CD4-positive, alpha-beta T cell treated with Interleukin-10 for 1 hour (primary cell): ENCODE data around the gene TOR1A.
A peak's percentile ranks its signal among the peaks of the same experiment; 100 is the strongest.
"Not testable (repeated sequence)": the region's sequence is repeated elsewhere in the genome, so short reads cannot be mapped to it uniquely, and the experiment has no call there.

Source experiments
- DNase-seq: peaks from one replicate; pipeline ENCODE4 v3.0.0-alpha.2; 2020

TOR1A gene

GRCh38 chr9:129816501-129817435 is 7.2 kb downstream of the TOR1A start:
- no peak for DNase-seq

DNA sequence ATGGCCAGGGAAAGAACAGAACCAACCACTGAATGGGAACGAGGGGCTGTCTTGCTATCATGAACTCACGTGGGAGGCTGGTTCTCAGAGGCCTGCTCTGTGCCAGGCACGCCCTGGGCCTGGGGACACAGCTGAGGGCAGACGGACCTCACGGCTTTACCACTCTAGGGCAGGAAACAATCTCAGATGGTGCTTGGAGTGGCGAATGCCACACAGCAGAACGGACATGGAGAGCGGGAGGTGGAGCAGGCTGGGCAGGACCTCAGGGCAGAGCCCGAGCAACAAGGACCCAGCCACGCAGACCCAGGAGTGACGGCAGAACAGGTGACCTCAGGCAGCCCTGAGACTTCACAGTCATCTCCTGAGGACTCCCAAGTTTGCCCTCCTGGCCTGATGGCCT is 8.7 kb downstream of the TOR1A start:
- no peak for DNase-seq

- DNase-seq = no peak
These were observed 9.3 kb downstream of the TOR1A start for GRCh38 chr9:129814432-129815223.

DNA sequence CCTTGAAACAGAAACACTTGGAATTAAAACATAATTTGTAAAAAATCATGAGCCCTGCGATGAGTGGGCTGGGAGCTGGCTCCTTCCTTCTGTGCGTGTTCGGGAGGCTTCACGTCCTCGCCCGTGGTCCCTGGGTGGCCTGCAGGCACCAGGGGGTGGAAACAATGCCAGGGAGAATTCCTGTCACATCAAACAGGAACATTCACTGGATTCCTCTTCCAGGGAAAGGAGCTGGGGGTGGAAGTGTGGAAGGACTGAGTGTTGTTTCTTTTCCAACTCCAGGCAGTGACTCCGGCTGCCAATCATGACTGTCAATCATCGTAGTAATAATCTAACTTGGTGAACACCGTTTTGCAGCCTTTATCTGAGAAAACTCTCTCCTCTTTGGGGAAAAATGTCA is 10.3 kb downstream of the TOR1A start:
- DNase-seq = no peak

DNA sequence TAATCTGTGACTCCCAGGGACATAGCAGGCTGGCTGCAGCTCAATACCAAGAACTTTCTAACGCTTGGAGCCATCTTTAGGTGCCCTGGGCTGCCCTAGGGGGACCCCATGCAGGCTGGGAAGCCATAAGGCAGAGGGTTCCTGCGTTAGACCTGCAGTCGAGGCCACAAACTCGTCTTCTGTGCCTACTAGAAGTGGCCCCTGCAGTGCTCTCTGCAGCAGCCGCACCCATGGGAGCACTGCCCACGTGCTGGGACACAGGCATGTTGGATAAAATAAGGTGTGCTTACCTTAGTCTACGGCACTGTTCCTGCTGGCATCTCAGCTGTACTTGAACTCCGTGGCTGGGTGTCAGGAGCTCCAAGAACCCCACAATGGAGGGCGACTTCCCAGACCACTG is 11.6 kb downstream of the TOR1A start:
- no peak for DNase-seq

- DNase-seq = no peak
These were observed 12.0 kb downstream of the TOR1A start for GRCh38 chr9:129811967-129812363.

DNA sequence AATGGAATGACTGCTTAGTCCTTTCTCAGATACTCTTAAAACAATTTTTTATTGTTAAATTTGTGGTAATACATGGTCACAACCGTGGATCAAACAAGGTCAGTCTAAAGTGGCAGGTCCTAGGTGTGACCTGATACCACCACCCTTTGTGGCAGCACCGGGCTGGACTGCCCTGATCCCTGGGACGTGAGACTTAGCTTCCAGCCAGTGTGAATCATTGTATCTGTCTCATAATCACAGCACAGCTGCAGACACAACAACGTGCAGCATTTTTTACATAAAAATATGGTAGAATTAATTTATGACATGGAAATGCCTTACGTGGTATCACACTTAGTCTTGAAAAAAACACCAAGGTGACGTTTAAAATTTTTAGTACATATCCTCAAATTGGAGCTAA is 13.1 kb downstream of the TOR1A start:
- no peak for DNase-seq

DNA sequence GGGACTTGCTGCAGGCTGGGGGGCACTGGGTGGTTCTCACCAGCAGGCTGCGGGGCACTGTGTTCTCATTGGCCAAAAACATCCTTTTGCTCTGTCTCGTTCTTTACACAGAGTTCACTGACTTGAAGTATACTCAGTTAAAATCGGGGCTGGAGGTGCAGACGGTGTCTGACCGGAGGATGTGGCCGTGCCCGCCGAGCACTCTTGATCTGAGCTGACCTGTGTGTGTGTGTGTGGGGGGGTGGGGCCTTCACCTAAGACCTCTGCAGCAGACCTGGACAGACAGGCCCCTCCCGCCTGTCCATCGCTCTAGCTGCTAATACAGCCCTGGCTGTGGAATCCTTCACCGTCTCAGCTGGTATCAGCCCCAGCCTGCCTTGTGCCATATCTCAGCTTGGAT is 13.8 kb downstream of the TOR1A start:
- DNase-seq = no peak

DNA sequence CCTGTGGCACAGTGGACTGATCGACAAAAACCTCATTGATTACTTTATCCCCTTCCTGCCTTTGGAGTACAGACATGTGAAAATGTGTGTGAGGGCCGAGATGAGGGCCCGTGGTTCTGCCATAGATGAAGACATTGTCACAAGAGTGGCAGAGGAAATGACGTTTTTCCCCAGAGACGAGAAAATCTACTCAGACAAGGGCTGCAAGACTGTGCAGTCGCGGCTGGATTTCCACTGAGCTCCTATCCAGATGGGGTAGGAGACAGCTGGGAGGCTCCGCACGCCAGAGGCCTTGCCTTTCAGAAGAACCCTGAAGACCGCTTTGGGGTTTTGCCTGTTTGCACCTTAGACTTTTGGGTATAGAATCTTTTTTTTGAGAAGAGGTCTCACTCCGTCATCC is 14.6 kb downstream of the TOR1A start:
- no peak for DNase-seq

GRCh38 chr9:129806061-129806460 is 17.9 kb downstream of the TOR1A start:
- no peak for DNase-seq

GRCh38 chr9:129803676-129804060 is 20.3 kb downstream of the TOR1A start:
- DNase-seq = no peak

DNA sequence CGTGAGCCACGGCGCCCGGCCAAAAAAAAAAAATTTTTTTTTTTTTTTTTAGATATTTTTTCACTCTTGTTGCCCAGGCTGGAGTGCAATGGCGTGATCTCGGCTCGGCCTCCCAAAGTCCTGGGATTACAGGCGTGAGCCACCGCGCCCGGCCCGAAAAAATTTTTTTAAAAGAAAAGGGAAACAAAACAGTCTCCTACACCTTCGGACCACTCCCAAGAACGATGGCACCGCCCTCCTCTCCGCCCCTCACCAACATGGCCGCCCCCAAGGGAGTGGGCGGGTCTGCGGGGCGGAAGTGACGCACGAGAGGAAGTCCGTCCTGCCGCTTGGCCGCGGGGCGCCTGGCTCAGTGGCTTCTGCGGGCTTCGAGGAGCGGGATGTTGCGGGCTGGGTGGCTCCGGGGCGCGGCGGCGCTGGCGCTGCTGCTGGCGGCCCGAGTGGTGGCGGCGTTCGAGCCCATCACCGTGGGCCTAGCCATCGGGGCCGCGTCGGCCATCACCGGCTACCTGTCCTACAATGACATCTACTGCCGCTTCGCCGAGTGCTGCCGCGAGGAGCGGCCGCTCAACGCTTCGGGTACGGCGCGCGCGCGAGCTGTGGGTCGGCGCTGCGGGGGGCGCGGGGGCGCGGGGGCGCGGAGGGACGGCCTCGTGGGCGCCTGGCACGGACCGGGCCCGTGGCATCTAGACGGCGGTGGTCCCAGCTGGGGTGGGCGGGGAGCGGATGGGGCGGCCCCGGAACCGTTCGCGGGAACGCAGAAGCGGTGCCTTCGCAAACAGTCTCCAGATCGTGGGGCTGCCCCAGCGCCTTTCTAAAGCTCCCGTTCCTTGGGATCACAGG is 20.9 kb downstream of the TOR1A start, which contains the start of gene TOR1B:
TSS of gene TOR1B (plus strand) at position 352 of the 843 bp plus-strand sequence. CDS start at position 381, 29 bp downstream.
- peak; percentile 96 for DNase-seq

DNA sequence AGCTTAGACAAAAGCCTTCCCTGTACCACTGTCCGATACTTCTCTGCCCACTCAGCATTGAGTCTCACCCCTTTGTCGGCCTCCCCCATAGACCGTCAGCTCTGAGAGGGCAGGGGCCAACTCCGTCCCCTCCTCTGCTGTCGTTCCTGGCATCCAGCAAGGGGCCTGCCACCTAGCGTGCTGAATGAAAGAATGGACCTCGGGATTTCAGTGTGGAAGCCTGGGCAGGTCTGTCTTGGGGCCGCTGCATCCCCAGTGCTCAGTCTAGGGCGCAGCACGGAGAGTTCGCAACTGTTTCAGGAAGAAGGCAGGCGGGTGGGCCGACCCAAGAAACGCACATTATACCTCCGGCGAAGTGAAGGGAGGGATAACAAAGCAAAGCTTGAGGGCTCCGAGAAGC is 22.4 kb downstream of the TOR1A start:
- no peak for DNase-seq

DNA sequence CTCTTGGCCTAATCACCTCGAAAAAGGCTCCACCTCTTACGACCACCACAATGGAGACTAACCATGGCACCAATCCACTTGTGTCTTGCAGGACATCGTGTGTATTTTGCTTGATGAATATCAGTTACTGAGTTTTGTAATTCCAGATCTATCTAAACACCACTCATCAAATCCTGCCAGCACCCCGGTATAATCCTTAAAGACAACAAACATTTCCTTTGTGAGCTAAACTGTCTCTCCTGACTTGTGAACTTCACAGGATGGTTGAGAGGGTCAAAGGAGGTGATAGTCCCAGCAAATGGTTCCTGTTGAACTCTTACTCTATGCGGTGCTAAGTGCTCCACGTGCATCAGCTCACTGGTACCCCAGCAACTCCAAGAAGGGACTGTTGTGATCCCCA is 25.0 kb downstream of the TOR1A start:
- no peak for DNase-seq

DNA sequence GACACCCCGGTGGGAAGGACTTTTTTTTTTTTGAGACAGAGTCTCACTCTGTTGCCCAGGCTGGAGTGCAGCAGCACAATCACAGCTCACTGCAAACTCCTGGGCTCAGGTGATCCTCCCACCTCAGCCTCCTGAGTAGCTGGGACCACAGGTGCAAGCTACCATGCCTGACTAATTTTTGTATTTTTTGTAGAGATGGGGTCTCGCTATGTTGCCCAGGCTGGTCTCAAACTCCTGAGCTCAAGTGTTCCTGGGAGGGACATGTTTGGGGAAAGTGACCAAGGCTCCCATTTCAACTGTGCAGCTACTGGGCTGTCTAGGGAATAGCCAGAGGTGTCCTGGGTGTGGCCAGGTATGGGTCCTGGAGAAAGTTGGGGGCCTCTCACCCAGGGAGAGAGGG is 27.9 kb downstream of the TOR1A start:
- DNase-seq = not testable (repeated sequence)

- DNase-seq = no peak
These were observed 29.4 kb downstream of the TOR1A start for GRCh38 chr9:129794549-129794948.

GRCh38 chr9:129786481-129786880 is 37.5 kb downstream of the TOR1A start:
- DNase-seq = no peak

DNA sequence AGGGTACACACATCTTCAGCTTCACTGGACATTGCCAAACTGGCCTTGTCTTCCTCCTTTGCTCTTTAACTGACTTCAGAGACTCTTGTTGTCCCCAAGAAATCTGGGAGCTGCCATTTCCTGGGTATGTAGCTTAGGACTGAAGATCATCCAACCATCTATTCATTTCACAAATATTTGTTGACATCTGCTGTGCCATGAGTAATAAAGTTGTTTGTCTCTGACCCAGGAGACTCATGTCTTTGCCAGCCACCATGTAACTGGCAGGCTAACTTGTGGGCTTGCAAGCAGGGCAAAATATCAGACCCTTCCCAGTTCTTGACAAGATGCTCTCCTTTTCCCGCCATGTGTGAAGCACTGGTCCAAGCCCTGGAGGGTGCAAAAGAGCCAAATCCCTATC is 38.1 kb downstream of the TOR1A start:
- DNase-seq = no peak

DNA sequence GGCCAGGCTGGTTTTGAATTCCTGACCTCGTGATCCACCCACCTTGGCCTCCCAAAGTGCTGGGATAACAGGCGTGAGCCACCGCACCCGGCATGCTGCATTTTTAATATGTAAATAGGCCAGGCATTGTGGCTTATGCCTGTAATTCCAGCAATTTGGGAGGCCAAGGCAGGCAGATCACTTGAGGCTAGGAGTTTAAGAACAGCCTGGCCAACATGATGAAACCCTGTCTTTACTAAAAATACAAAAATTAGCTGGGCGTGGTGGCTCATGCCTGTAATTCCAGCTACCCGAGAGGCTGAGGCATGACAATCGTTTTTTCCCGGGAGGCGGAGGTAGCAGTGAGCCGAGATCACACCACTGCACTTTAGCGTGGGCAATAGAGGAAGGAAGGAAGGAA is 39.0 kb downstream of the TOR1A start:
- not testable (repeated sequence) for DNase-seq

DNA sequence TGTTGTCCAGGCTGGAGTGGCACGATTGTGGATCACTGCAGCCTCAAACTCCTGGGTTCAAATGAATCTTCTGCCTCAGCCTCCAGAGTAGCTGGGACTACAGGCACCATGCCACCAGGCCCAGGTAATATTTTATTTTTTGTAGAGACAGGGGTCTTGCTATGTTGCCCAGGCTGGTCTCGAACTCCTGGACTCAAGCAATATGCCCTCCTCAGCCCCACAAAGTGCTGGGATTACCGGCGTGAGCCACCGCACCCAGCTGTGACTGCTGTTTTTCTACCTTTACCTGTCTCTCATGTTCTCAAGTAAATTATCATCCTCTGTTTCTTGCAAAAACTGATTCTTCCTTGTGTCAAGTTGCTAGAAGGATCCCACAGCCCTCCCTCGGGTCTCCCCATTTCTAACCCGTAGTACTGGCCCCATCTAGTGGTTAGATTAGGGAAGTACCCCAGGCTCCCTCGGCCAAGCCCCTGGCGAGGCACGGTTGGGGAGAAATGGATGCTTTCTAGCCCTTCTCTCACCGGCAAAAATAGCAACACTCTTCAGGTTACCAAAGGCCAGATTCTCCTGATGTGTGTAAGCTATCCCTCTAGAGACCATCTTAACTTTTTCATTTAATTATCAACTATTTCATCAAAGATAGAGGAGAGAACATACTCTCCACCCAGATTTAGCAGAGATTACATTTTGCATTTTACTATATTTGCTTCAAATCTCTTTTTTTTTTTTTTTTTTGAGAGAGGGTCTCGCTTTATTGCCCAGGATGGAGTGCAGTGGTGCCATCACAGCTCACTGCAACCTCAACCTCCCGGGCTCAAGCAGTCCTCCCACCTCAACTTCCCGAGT is 40.2 kb downstream of the TOR1A start:
- peak; percentile 84 for DNase-seq

DNA sequence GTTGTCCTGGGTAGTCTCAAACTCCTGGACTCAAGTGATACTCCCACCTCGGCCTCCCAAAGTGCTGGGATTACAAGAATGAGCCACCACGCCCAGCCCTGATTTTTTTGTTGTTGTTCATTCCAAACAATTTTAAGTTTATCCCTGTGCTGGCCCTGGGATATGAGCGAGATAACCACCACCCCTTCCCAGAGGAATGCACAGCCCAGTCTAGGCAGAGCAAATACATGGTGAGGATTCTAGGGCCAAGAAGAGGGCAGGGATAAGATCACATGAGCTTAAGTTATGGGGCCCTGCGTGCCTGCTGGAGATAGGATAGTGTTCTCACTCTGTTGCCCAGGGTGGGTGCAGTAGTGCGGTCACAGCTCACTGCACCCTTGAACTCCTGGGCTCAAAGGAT is 42.0 kb downstream of the TOR1A start:
- no peak for DNase-seq

- no peak for DNase-seq
These were observed 42.8 kb downstream of the TOR1A start for GRCh38 chr9:129781131-129781530.
